ENCODE results near the gene HDLBP. TPM values are rescaled to one million over a fixed set of nuclear protein-coding genes. Genes with fewer than 3 reads are reported as not detected.

HDLBP gene
- total and polyA plus RNA-seq, 10 of the 15 experiments (the other 5 are each of a cell fraction or from before 2014, with no cell fraction given), result 19.5 to 383 (median 249) TPM

DNA sequence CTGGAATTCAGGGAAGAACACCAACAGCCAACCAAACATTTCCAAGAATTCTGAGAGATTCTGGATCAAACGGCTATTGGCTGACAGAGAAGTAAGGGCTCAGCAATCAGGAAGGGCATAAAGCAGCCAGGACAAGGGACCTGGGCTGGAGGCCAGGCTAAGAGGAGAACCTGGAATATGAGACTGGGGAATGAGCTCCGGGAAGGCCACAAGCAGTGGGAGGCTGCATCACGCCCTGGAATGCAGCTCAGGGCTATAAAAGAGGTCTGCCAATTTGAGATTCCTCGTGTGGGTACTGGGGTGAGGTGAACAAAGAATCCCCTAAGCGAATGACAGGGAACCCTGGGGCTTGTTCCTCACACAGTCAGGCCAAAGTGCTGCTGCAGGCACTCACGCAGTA, 66.6 kb downstream of the HDLBP start:
- ATAC-seq (no peak), FAIRE-seq (no peak), DNase-seq (ENCODE audit: low read depth, low spot score) (no peak)
- H3K79me2 ChIP-seq (ENCODE audit: control insufficient read depth, insufficient read depth, low read length), result no peaks in the 10 kb centered on the region; the same call in 1 of the 2 replicates
- in situ Hi-C loops (cut with MboI) (no loop called here), intact Hi-C loops (cut with micrococcal nuclease; ENCODE audit: unreplicated experiment) (no loop called here)
- no peak overlapping the region for H3K9ac ChIP-seq (ENCODE audit: control insufficient read depth, insufficient read depth, low read length)
- WGBS (ENCODE audit: insufficient coverage, insufficient replicate concordance, low lambda C conversion rate, missing lambda C conversion rate), result 95% methylated on average over 6 of the region's 6 CpGs
- POLR2A ChIA-PET, result no interaction called here
- H3K36me3 ChIP-seq (ENCODE audit: control insufficient read depth in 2 of 2, insufficient read depth in 2 of 2, low read length in 1 of 2), result peaks cover 56 to 64% of the 10 kb centered on the region in 2 experiments
- no peak overlapping the region for H3K4me3 ChIP-seq
- H3K4me2 ChIP-seq (ENCODE audit: control insufficient read depth, insufficient read depth), result no peak overlapping the region
- H4K20me1 ChIP-seq (ENCODE audit: control insufficient read depth, insufficient read depth), result no peaks in the 10 kb centered on the region
- no peak overlapping the region for H2AFZ ChIP-seq (ENCODE audit: control insufficient read depth, low read depth, low read length)
- no peak for TF ChIP-seq TAF1 (IDR thresholded peaks at IDR 0.05; ENCODE audit: borderline replicate concordance, low read depth, low read length)
- TF ChIP-seq ASH2L (IDR thresholded peaks at IDR 0.05; ENCODE audit: borderline replicate concordance, low read depth), result no peak
- TF ChIP-seq, protein P1, sequence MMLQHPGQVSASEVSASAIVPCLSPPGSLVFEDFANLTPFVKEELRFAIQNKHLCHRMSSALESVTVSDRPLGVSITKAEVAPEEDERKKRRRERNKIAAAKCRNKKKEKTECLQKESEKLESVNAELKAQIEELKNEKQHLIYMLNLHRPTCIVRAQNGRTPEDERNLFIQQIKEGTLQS (IDR thresholded peaks at IDR 0.05; ENCODE audit: borderline replicate concordance, extremely low read depth, low read depth, low read length), result no peak
- no peak for TF ChIP-seq ESRRA (IDR thresholded peaks at IDR 0.05; ENCODE audit: low read length)
- TF ChIP-seq HDGF (IDR thresholded peaks at IDR 0.05), result no peak
- no peak for TF ChIP-seq HCFC1 (IDR thresholded peaks at IDR 0.05; ENCODE audit: low read length)
- no peak for TF ChIP-seq CEBPB (IDR thresholded peaks at IDR 0.05; ENCODE audit: borderline replicate concordance in 1 of 2, low read depth in 2 of 2, low read length in 2 of 2)
- no peak for TF ChIP-seq YY1 (IDR thresholded peaks at IDR 0.05; ENCODE audit: low read depth, low read length)
- no peak for TF ChIP-seq KDM1A (IDR thresholded peaks at IDR 0.05; ENCODE audit: borderline replicate concordance)
- TF ChIP-seq KLF5 (IDR thresholded peaks at IDR 0.05; ENCODE audit: partially characterized antibody), result no peak
- no peak for TF ChIP-seq CBX3 (IDR thresholded peaks at IDR 0.05; ENCODE audit: borderline replicate concordance, low read depth)
- no peak for TF ChIP-seq RBBP5 (conservative IDR thresholded peaks at IDR 0.05)
- TF ChIP-seq ZNF217 (IDR thresholded peaks at IDR 0.05), result no peak
- TF ChIP-seq YBX1 (IDR thresholded peaks at IDR 0.05), result no peak
- TF ChIP-seq TCF12 (IDR thresholded peaks at IDR 0.05; ENCODE audit: low read depth, low read length), result no peak
- TF ChIP-seq, protein P2, sequence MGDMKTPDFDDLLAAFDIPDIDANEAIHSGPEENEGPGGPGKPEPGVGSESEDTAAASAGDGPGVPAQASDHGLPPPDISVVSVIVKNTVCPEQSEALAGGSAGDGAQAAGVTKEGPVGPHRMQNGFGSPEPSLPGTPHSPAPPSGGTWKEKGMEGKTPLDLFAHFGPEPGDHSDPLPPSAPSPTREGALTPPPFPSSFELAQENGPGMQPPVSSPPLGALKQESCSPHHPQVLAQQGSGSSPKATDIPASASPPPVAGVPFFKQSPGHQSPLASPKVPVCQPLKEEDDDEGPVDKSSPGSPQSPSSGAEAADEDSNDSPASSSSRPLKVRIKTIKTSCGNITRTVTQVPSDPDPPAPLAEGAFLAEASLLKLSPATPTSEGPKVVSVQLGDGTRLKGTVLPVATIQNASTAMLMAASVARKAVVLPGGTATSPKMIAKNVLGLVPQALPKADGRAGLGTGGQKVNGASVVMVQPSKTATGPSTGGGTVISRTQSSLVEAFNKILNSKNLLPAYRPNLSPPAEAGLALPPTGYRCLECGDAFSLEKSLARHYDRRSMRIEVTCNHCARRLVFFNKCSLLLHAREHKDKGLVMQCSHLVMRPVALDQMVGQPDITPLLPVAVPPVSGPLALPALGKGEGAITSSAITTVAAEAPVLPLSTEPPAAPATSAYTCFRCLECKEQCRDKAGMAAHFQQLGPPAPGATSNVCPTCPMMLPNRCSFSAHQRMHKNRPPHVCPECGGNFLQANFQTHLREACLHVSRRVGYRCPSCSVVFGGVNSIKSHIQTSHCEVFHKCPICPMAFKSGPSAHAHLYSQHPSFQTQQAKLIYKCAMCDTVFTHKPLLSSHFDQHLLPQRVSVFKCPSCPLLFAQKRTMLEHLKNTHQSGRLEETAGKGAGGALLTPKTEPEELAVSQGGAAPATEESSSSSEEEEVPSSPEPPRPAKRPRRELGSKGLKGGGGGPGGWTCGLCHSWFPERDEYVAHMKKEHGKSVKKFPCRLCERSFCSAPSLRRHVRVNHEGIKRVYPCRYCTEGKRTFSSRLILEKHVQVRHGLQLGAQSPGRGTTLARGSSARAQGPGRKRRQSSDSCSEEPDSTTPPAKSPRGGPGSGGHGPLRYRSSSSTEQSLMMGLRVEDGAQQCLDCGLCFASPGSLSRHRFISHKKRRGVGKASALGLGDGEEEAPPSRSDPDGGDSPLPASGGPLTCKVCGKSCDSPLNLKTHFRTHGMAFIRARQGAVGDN (IDR thresholded peaks at IDR 0.05), result no peak
- H3K27me3 ChIP-seq (replicated peaks in 1 of 2; ENCODE audit: control insufficient read depth in 2 of 2, insufficient read depth in 2 of 2, low read length in 1 of 2), result no peaks in the 10 kb centered on the region
- no TSS peak for BruUV-seq (replicated peaks)
- no peak overlapping the region for H3K27ac ChIP-seq (ENCODE audit: control insufficient read depth, insufficient read depth)
- H3K4me1 ChIP-seq (ENCODE audit: control insufficient read depth, insufficient read depth, low read length), result no peaks in the 10 kb centered on the region
- H3K9me3 ChIP-seq (replicated peaks; ENCODE audit: control insufficient read depth, insufficient read depth, low read length), result no peaks in the 10 kb centered on the region
- RAD21 ChIA-PET (ENCODE audit: unreplicated experiment), result no interaction called here
- CTCF ChIA-PET, result no interaction called here
- SMC1A ChIA-PET (ENCODE audit: uncharacterized antibody, unreplicated experiment), result no interaction called here

Data from GM12878 (cell line).